ENCODE measurements around the gene CYSLTR2.

GRCh38 chr13:48644951-48645350 is 8.8 kb upstream of the CYSLTR2 start:
- no peak for TF ChIP-seq CTCF (IDR thresholded peaks at IDR 0.05; ENCODE audit: poor library complexity, severe bottlenecking)
- no peak for TF ChIP-seq POLR2AphosphoS5 (IDR thresholded peaks at IDR 0.05)
- TF ChIP-seq EZH2 (IDR thresholded peaks at IDR 0.05; ENCODE audit: borderline replicate concordance, insufficient read depth, low read length, poor library complexity, severe bottlenecking): no peak
- no peak for TF ChIP-seq SMC3 (conservative IDR thresholded peaks at IDR 0.05; ENCODE audit: poor library complexity)
- TF ChIP-seq REST (IDR thresholded peaks at IDR 0.05; ENCODE audit: borderline replicate concordance): no peak
- no peak for TF ChIP-seq EP300 (conservative IDR thresholded peaks at IDR 0.05; ENCODE audit: poor library complexity, severe bottlenecking)
- TF ChIP-seq RAD21 (conservative IDR thresholded peaks at IDR 0.05): no peak

All from neural cell (in vitro differentiated cells).